AG09309 (cell line): ENCODE data around the gene DMKN.

Experiments
- DNase-seq: peaks from one replicate; pipeline ENCODE4 v3.0.0-alpha.2; 2010; ENCODE audit warnings: low read depth
- H3K4me3 ChIP-seq: 2 replicates; pipeline ENCODE4 v1.5.1; 2011; ENCODE audit warnings: mild to moderate bottlenecking, low read depth, low read length, moderate library complexity; ENCODE audit not compliant: control insufficient read depth
- CTCF ChIP-seq: IDR thresholded peaks from 2 replicates; pipeline ENCODE4 v1.5.1; 2011; ENCODE audit warnings: mild to moderate bottlenecking, low read depth, low read length, inconsistent platforms; ENCODE audit not compliant: insufficient read depth, control insufficient read depth; ENCODE audit errors: missing control alignments

DMKN gene

GRCh38 chr19:35524181-35524837 is 10.9 kb upstream of the DMKN start:
- H3K4me3 ChIP-seq = no peak overlapping the region
- DNase-seq = no peak
- no peak for TF ChIP-seq CTCF

- H3K4me3 ChIP-seq = no peak overlapping the region
- TF ChIP-seq CTCF = no peak
- no peak for DNase-seq
These were observed 9.4 kb upstream of the DMKN start for GRCh38 chr19:35522745-35523327.

GRCh38 chr19:35521124-35521743 is 7.8 kb upstream of the DMKN start:
- no peak for DNase-seq
- TF ChIP-seq CTCF = no peak
- H3K4me3 ChIP-seq = no peak overlapping the region

DNA sequence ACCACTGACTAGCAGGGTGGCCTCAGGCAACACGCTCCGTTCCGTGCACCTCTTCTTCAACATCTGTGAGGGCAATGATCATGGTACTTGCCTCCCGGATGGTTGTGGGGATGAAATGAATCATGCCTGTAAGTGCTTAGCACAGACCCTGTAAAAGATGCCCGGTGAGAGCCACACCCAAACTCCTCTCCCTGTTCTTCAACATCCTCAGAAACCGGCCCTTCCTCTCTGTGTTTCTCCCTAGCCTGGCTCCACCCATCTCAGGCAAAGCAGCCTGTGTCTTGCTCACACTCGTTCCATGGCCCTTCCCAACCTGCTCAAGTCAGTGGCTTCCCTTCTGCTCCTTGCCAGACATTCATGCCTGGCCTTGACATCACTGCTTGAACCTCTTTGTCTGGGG is 5.8 kb upstream of the DMKN start:
- TF ChIP-seq CTCF = no peak
- peak; percentile 28 for DNase-seq

DNA sequence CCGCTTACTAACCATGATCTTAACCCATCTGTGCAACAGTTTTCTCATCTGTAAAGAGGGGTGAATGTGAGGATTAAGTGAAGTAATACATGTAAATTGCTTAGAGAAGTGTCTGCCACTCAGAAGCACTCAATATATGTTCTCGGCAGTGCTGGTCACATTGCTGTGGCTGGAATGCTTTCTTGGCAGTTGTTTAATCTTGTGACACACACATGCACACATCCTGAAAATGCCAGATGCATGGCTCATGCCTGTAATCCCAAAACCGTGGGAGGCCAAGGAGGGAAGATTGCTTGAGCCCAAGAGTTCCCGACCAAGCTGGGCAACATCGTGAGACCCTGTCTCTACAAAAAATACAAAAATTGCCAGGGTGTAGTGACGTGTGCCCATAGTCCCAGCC is 4.9 kb upstream of the DMKN start:
- H3K4me3 ChIP-seq = no peak overlapping the region
- peak; percentile 84 for DNase-seq
- no peak for TF ChIP-seq CTCF

More for the DNA sequence above, 5.8 kb upstream of the DMKN start:
- H3K4me3 ChIP-seq = no peak overlapping the region

GRCh38 chr19:35517342-35517741 is 3.9 kb upstream of the DMKN start:
- TF ChIP-seq CTCF = no peak
- no peak overlapping the region for H3K4me3 ChIP-seq
- no peak for DNase-seq
